ENCODE measurements around the gene SCLT1.

DNA sequence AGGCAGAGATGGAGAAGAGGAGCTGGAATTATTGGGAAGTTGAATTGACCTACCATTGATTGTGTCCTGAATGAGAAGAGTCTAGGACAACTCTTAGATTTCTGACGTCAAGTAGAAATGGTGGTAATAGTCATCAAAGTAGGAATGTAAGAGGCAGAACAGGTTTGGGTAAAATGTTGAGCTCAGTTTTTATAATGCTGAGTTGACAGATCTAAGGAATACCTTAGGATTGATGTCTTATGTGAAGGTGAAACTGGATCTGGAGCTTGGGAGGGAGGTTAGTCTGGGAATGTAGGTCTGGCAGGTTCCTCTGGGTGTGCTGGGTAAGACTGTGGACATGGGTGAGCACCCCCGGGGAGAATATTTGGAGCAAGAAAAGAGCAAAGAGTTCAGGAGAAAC, 251.9 kb downstream of the SCLT1 start:
- TF ChIP-seq, protein P1, sequence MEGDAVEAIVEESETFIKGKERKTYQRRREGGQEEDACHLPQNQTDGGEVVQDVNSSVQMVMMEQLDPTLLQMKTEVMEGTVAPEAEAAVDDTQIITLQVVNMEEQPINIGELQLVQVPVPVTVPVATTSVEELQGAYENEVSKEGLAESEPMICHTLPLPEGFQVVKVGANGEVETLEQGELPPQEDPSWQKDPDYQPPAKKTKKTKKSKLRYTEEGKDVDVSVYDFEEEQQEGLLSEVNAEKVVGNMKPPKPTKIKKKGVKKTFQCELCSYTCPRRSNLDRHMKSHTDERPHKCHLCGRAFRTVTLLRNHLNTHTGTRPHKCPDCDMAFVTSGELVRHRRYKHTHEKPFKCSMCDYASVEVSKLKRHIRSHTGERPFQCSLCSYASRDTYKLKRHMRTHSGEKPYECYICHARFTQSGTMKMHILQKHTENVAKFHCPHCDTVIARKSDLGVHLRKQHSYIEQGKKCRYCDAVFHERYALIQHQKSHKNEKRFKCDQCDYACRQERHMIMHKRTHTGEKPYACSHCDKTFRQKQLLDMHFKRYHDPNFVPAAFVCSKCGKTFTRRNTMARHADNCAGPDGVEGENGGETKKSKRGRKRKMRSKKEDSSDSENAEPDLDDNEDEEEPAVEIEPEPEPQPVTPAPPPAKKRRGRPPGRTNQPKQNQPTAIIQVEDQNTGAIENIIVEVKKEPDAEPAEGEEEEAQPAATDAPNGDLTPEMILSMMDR (IDR thresholded peaks at IDR 0.05; ENCODE audit: control extremely low read depth in 1 of 3, insufficient read depth in 1 of 3, low read depth in 1 of 3, low read length in 3 of 3) = no peak
- no peak for TF ChIP-seq EP300 (IDR thresholded peaks at IDR 0.05; ENCODE audit: borderline replicate concordance in 1 of 2, low read depth in 2 of 2, low read length in 2 of 2)
- TF ChIP-seq POLR2A (IDR thresholded peaks at IDR 0.05; ENCODE audit: control extremely low read depth in 1 of 2, low read depth in 2 of 2, low read length in 2 of 2) = no peak
- no peak for TF ChIP-seq USF2 (IDR thresholded peaks at IDR 0.05; ENCODE audit: low read length)
- no peak for TF ChIP-seq HDAC2 (IDR thresholded peaks at IDR 0.05; ENCODE audit: borderline replicate concordance in 1 of 2, low read depth in 2 of 2, low read length in 2 of 2)
- TF ChIP-seq CBX5 (IDR thresholded peaks at IDR 0.05; ENCODE audit: low read depth, low read length) = no peak
- no peak for TF ChIP-seq EZH2 (IDR thresholded peaks at IDR 0.05; ENCODE audit: low read depth, low read length, severe bottlenecking)

Data from H1 (cell line).